Uterus (tissue), 4 donors: ENCODE results near the gene HSPA13. TPM values are rescaled to one million over a fixed set of nuclear protein-coding genes. Genes with fewer than 3 reads are reported as not detected.
A peak's percentile ranks its signal among the peaks of the same experiment; 100 is the strongest.

Experiments used
- DNase-seq, 2 donors: peaks; one replicate each; pipeline ENCODE4 v3.0.0-alpha.2; 2019 to 2020
- H3K27ac ChIP-seq, 2 donors: fragments of 200-600 bp; sonication (generic); 1 replicate in 1 of 2; 2 replicates in 1 of 2; pipeline ENCODE4 v1.5.1; 2016 to 2018
- H3K27me3 ChIP-seq, 2 donors: fragments of 200-600 bp; sonication (generic); one replicate each; pipeline ENCODE4 v1.5.1; 2018 to 2019; ENCODE audit warnings: control low read depth in 1 of 2
- H3K36me3 ChIP-seq, 2 donors: fragments of 200-600 bp; sonication (generic); one replicate each; pipeline ENCODE4 v1.5.1; 2019; ENCODE audit warnings: control low read depth in 1 of 2
- H3K4me1 ChIP-seq, 2 donors: fragments of 200-600 bp; sonication (generic); one replicate each; pipeline ENCODE4 v1.5.1; 2018 to 2019; ENCODE audit warnings: control low read depth in 1 of 2
- H3K4me3 ChIP-seq, 2 donors: fragments of 200-600 bp; sonication (generic); 1 replicate in 1 of 2; 2 replicates in 1 of 2; pipeline ENCODE4 v1.5.1; 2018 to 2019; ENCODE audit warnings: mild to moderate bottlenecking in 1 of 2
- H3K9me3 ChIP-seq, 2 donors: fragments of 200-600 bp; sonication (generic); one replicate each; pipeline ENCODE4 v1.5.1; 2019; ENCODE audit warnings: control low read depth in 1 of 2
- POLR2A ChIP-seq, 2 donors: fragments of 450-650 bp; IDR thresholded peaks; one replicate each; pipeline ENCODE4 v1.6.1; 2016; ENCODE audit warnings: antibody characterized with exemption in 2 of 2, mild to moderate bottlenecking in 1 of 2, moderate library complexity in 1 of 2
- intact Hi-C: fragments of 100-400 bp; cut with DNase I; formaldehyde crosslinking; loops from one replicate; pipeline ENCODE4 v1.15.1; 2023; ENCODE audit warnings: low total_unique reads
- total RNA-seq, 4 donors: library from RNA; depleted of rRNA in 3 of 4; stranded (reverse); fragments of >200 nt in 3 of 4; gene quantifications; one replicate each; pipeline versions ENCODE4 v1.1.0 to v1.2.4, GENCODE V29; 2014 to 2023
- TF ChIP-seq, protein P1 (sequence below), 4 experiments: fragments of 200-600 bp in 2 of 4; fragments of 450-650 bp in 2 of 4; sonication (generic) in 2 of 4; IDR thresholded peaks; one replicate each; pipeline ENCODE4 v1.5.1; 2016 to 2019; ENCODE audit warnings: antibody characterized with exemption in 4 of 4, mild to moderate bottlenecking in 2 of 4, moderate library complexity in 1 of 4
- donor health status: DM: yes; HTN: yes; CAD: no.

The HSPA13 gene
- total RNA-seq, 4 donors from 2014 or later, result 15.4 to 98.6 (median 27.9) TPM

DNA sequence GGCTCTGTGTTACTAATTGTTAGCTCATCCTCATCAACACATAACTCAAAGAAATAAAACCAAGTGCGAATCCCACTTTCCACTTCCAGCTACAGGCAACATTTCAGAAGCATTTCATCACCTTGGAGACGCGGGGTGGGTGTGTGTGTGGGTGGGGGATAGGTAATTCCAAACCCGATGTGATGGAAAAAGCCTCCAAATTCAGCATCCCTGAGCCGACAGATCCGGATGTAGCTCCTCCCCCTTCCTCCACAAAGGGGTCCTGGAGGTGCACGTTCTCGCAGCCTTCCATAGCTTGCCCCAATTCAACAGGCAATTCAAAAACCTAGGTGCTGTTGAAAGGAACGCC lies 486 bp downstream of the HSPA13 start:
- no peak for DNase-seq
- intact Hi-C loops, result no loop called here

DNA sequence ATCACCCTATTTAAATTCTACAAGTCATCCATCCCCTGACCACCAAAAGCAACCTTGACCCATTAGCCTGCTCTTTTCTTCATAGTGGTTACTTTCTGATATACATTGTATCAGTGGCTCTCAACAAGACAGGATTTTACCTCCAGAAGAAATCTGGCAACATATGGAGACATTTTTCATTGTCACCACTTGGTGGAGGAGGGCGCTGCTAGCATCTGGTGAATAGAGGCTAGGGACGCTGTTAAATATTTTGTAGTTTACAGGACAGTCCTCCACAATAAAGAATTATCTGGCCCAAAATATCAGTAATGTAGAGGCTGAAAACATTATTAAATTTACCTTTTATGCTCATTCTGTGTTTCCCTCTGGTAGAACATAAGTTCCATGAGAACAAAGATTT lies 6.1 kb downstream of the HSPA13 start:
- Histone ChIP-seq H3K4me3 (no peak overlapping the region), H3K9me3 (no peaks in the 10 kb centered on the region), H3K27ac (no peak overlapping the region), H3K27me3 (no peaks in the 10 kb centered on the region), H3K4me1 (peaks cover 0 to 4% of the 10 kb centered on the region in 2 donors), H3K36me3 (no peaks in the 10 kb centered on the region)
- TF ChIP-seq, protein P1, sequence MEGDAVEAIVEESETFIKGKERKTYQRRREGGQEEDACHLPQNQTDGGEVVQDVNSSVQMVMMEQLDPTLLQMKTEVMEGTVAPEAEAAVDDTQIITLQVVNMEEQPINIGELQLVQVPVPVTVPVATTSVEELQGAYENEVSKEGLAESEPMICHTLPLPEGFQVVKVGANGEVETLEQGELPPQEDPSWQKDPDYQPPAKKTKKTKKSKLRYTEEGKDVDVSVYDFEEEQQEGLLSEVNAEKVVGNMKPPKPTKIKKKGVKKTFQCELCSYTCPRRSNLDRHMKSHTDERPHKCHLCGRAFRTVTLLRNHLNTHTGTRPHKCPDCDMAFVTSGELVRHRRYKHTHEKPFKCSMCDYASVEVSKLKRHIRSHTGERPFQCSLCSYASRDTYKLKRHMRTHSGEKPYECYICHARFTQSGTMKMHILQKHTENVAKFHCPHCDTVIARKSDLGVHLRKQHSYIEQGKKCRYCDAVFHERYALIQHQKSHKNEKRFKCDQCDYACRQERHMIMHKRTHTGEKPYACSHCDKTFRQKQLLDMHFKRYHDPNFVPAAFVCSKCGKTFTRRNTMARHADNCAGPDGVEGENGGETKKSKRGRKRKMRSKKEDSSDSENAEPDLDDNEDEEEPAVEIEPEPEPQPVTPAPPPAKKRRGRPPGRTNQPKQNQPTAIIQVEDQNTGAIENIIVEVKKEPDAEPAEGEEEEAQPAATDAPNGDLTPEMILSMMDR (IDR thresholded peaks at IDR 0.05), result no peak
- no peak for TF ChIP-seq POLR2A (IDR thresholded peaks at IDR 0.05)
- DNase-seq, result no peak
- intact Hi-C loops, result no loop called here

More for the DNA sequence above, 486 bp downstream of the HSPA13 start:
- no peaks in the 10 kb centered on the region for H3K9me3 ChIP-seq
- peaks cover 0 to 4% of the 10 kb centered on the region in 2 donors for H3K4me1 ChIP-seq
- H3K36me3 ChIP-seq, result no peaks in the 10 kb centered on the region
- no peaks in the 10 kb centered on the region for H3K27me3 ChIP-seq
- TF ChIP-seq, protein P1 (IDR thresholded peaks at IDR 0.05), result no peak
- no peak for TF ChIP-seq POLR2A (IDR thresholded peaks at IDR 0.05)
- peak overlapping the region; percentile 69 to 87 for H3K4me3 ChIP-seq
- H3K27ac ChIP-seq, result peak overlapping the region; percentile 89

DNA sequence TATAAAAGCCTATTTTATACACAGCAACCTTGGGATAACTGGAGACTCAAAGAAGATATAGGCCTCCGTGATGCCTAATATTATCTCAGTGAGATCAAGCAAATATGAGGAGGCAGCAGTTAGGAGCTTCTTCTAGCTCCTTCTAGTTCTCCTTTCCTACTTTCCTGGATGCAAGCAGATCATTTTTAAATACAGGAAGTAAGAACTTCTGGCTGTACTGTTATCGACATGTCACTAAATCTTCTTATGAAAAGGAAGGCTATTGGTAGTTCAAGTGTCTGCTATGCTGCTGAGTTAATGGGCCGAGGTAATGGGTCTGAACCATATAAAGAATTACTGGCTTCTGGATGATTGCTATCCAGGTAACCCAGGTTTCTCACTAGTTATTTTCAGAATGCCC lies 15.9 kb downstream of the HSPA13 start:
- Histone ChIP-seq H3K27ac (no peak overlapping the region), H3K27me3 (no peaks in the 10 kb centered on the region), H3K36me3 (no peaks in the 10 kb centered on the region), H3K4me1 (no peaks in the 10 kb centered on the region), H3K4me3 (no peak overlapping the region), H3K9me3 (no peaks in the 10 kb centered on the region)
- no peak for DNase-seq
- TF ChIP-seq, protein P1 (IDR thresholded peaks at IDR 0.05), result no peak
- no peak for TF ChIP-seq POLR2A (IDR thresholded peaks at IDR 0.05)
- intact Hi-C loops, result no loop called here

DNA sequence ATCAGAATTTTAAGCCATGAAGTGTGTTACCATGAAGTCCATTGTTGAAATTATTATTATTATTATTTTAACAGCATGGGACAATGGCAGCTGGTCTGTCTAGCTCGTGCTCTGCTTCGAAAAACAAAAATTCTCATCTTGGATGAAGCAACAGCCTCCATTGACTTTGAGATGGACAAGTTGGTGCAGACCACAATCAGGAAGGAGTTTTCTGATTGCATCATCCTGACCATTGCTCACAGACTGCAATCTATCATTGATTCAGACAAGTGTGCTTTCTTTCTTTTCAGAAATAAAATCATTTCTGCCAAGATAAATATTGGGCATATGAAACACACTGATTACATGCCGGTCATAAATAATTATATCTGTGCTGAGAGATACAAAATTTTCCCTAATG lies 21.0 kb downstream of the HSPA13 start:
- no peak for TF ChIP-seq POLR2A (IDR thresholded peaks at IDR 0.05)
- TF ChIP-seq, protein P1 (IDR thresholded peaks at IDR 0.05), result no peak
- intact Hi-C loops, result no loop called here

DNA sequence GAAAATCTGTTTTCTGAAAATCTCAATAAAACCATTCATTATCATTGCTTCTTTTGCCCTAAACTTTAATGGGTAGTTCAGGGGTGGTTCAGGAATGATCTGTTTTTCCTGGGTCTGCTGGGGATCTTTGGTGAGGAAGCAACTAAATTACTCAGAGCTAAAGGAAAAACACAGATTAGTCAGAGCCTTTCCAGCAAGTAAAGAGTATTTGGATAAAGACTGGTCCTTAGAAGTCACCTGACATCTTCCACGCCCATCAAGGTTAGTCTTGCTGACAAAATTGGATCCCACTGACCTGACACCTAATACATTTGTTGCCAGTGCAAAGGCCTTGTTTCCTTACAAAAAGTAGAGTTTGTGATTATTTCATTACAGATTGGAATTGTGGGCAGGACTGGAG lies 24.2 kb downstream of the HSPA13 start:
- Histone ChIP-seq H3K4me1 (no peaks in the 10 kb centered on the region), H3K4me3 (no peak overlapping the region), H3K9me3 (no peaks in the 10 kb centered on the region), H3K27me3 (no peaks in the 10 kb centered on the region), H3K36me3 (no peaks in the 10 kb centered on the region), H3K27ac (no peak overlapping the region)
- intact Hi-C loops, result no loop called here
- no peak for TF ChIP-seq POLR2A (IDR thresholded peaks at IDR 0.05)
- TF ChIP-seq, protein P1 (IDR thresholded peaks at IDR 0.05), result no peak
- no peak for DNase-seq

More for the DNA sequence above, 21.0 kb downstream of the HSPA13 start:
- H3K4me3 ChIP-seq, result no peak overlapping the region
- H3K27me3 ChIP-seq, result no peaks in the 10 kb centered on the region
- H3K9me3 ChIP-seq, result no peaks in the 10 kb centered on the region
- no peaks in the 10 kb centered on the region for H3K4me1 ChIP-seq
- H3K27ac ChIP-seq, result no peak overlapping the region
- DNase-seq, result no peak
- H3K36me3 ChIP-seq, result no peaks in the 10 kb centered on the region
